NCI-H526 (cell line): ENCODE results near the gene ABCA5.

Experiments used
- DNase-seq, 2 experiments: peaks; one replicate each; lab custom pipeline; 2025; lab: John Stamatoyannopoulos, UW

ABCA5 gene

DNA sequence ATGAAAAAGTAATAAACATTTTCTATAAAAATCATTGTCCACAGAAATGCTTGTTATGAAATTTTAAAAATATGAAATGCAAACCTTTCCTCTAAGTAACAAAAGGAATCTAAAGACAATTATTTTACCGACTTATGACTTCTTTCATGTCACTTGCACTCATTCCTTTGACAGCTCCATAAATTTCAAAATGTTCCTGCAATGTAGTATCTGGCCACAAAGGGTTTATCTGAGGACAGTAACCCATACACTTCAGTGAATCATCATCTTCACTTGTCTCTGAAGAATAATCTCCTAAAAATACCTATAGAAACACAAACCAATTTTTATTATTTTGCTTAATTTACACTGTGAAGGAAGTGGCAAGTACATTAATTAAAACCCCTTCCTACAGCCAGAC, 72.7 kb downstream of the ABCA5 start:
- DNase-seq = no peak

- DNase-seq = no peak
Observed at GRCh38 chr17:69250641-69251040, 76.3 kb downstream of the ABCA5 start.

DNA sequence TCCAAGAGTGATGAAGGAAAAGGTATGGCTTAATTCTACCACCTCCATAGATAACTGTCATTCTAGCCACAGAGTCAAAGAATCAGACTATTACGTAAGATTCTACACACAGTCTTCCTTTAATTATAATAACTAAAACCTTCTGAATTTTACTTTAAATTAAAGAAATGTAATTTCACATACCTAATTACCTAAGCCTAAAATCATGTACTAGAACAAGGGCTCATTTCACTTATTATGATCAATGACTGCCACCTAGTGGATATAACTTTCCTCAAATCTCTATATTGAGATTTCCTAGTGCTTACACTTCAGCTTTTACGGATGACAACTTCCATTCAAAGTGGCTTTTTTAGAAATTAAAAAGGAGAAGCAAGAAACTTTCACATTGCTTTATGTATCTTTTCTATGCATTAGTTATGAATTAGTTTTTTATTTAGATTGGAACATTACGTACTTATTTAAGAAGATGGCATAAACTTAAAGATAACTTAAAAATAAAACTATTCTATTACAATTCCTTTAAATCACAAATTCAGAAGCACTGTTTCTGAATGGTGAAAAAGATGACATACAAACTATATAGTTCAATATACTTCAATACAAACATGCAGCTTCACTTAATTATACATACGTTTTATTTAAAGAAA, 80.1 kb downstream of the ABCA5 start:
- peak in 1 of 2 experiments; percentile 60 for DNase-seq

DNA sequence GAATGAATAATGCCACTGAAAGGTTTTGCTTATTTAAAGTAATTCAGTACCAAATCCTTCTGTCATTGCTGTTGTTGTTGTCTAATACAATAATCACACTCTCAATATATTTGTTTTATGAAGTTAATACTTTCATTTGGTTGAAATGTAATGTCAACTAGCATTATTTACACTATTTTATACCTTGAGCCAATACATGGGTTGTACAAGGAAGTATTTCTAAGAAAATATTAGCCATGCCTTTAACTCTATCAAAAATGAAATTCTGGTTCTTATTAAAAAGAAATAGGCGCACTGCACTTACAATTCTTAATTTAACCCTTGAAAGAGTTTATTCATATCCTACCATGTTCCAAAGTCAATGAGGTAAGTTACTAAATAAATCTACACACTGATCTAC, 80.7 kb downstream of the ABCA5 start:
- DNase-seq = no peak

DNA sequence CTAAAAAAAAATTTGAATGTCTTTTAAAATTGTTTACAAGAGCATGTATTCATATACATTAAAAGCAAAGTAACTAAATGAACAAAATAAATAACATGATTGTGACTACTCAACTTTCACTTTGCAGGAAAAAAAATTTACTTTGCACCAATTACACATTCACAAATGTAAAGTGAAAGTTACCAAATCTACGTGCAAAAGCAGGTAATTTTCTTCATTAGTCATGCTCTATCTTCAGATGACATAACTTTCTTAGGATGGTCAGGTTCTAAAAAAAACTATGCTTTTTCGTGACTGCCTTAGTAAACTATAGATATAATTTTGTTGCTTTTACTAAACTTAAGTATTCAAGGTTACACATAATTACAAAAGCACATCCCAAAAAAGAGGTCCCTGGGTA, 81.3 kb downstream of the ABCA5 start:
- DNase-seq = no peak

GRCh38 chr17:69239611-69240600, 87.0 kb downstream of the ABCA5 start:
- DNase-seq = no peak

GRCh38 chr17:69236946-69237345, 90.0 kb downstream of the ABCA5 start:
- no peak for DNase-seq

DNA sequence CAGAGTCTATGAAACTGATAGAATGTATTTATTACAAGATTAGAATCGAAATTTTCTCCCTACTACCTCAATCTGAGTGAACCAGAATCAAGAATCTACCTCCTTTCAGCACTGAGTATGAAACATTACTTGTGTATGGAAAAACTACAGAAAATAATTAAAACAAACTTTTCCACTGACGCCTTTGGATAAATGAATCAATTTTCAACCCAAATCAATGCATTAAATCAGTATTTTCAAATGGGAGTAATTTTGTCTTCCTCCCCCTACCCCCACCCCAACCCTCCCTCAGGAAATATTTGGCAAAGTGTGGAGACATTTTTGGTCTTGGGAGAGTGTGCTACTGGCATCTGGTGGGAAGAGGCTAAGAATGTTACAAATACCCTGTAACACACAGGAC, 90.5 kb downstream of the ABCA5 start:
- no peak for DNase-seq

GRCh38 chr17:69235338-69236058, 91.4 kb downstream of the ABCA5 start:
- DNase-seq = peak; percentile 40 to 83

- no peak for DNase-seq
Observed at GRCh38 chr17:69232650-69233049, 94.3 kb downstream of the ABCA5 start.

GRCh38 chr17:69231521-69231920, 95.4 kb downstream of the ABCA5 start:
- DNase-seq = no peak

DNA sequence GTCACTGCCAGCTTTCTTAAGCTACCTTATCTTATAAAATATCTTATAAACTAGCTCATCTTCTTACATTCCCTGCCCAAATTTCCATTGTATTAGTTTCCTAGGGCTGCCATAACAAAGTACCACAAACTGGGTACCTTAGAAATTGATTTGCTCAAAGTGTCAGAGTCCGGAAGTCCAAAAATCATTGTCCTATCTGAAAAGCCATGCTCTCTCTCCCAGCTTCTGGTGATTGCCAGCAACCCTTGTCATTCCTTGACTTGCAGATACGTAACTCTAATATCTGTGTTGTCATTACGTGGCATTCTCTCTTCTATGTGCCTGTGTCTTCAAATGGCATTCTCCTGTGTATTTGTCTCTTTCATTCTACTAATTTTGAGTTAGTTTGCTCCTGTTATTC, 96.0 kb downstream of the ABCA5 start:
- DNase-seq = no peak

DNA sequence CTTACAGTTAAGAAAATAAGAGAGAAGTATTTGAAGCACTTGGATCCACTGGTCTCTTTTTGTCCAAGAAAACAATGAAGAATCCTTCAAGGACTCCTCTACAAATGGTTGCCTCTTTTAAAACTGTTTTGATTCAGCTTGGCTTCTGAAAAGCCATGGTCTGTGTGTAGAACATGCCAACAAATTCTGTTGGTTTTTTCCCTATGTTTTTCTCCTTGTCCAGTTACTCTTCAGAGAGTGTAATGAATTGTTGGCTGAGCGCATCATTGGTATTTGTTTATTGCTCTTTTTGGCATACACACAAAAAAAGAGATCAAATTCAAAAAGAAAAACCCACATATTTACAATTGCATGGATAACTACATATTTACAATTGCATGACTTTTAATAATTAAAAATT, 98.4 kb downstream of the ABCA5 start, which contains the start of gene ABCA10:
ABCA10 (minus strand) TSS at position 249 of the 400 bp plus-strand sequence. CDS start 3,466 bp downstream, outside the sequence.
- no peak for DNase-seq

DNA sequence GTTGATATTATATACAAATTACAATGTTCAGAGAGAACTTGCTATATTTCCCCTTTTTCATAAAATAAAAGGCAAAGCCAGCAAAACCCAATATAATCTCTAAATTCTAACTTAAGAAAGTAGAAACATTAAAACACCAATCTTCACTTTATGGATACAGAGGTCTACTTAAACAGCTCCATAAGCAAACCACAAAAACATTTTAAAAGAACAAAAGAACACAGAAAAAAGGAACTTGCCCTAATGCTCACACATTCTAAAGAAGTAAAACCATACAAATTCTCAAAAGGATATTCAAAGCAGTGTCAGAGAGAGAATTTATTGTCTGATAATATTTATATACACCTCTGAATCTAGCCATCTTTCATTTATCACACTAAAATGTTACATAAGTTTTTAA, 98.9 kb downstream of the ABCA5 start:
- DNase-seq = no peak

DNA sequence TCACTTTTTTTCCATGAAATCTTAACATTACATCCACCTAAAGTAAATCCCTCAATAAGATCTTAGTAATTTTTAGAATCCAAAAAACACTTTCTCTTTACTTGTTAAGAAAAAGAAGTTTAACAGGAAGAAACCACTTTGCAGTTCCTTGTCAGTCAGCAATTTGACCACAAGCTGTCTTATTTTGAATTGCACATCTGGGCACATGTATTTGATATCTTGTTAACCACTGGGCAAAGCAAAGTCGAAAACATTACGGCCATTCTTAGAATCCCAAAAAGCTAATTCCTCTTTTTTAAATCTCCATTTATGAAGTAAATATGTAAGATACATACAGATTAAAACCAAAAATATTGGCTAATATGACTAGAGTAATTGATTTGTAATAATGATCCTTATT, 99.4 kb downstream of the ABCA5 start:
- no peak for DNase-seq

GRCh38 chr17:69223809-69224208, 103.1 kb downstream of the ABCA5 start:
- no peak for DNase-seq

DNA sequence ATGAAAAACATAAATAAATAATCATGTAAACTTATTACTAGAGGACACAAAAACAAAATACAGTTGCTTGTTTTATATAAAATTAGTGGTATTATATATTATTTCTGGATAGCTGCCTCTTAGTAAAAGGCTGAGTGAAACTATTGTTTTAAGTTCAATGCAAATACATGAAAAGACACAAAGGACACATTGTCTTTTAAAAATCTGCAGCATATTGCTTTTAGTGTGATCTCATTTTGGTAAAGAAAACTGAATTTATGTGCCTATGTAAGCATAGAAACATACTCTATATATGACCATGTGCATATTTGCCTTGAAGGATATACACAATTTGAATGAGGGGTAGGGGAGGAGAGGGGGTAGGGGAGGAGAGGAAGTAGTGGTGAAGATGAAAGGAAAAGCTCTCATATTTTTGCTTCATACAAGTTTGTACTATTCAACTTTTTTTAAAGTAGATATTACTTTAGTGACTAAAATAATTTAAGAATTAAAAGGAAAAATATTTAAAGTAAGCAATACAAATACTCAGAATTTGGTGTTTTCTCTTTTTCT, 104.2 kb downstream of the ABCA5 start:
- DNase-seq = no peak

DNA sequence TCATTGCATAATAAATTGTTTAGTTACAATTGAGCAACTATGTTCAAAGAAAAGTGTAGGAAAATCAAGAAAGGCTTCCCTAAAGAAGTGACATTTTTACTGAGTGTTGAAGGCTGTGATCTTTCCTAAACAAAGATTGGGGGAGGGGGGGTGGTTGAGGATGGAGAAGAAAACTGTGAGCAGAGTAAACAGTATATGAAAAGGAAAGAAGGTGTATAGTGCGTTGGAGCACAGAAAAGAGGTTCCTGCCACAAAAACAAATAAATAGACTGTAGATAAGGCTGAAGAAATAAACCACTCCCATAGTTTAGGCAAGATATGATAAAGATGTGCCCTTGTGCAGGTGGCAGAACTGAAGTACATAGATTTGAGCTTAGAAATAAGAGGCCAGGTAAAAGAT, 106.8 kb downstream of the ABCA5 start:
- no peak for DNase-seq

DNA sequence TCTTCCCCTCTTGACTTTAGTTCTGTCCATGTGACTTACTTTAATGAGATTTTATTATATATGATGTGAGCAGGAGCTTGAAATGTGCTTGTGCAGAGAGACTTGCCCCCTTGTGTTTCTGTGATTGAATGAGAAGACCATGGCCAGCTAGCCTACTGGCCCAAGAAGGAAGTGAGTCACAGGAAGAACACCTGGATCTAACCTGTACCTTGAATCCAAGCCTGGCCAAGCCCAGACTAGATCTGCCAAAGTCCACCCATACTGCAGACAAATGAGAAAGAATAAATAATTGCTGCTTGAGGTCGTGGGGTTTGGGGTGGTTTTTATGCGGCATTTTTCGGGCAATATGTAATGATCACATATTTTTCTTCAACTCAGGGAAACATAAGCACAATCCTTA, 107.9 kb downstream of the ABCA5 start:
- DNase-seq = no peak

DNA sequence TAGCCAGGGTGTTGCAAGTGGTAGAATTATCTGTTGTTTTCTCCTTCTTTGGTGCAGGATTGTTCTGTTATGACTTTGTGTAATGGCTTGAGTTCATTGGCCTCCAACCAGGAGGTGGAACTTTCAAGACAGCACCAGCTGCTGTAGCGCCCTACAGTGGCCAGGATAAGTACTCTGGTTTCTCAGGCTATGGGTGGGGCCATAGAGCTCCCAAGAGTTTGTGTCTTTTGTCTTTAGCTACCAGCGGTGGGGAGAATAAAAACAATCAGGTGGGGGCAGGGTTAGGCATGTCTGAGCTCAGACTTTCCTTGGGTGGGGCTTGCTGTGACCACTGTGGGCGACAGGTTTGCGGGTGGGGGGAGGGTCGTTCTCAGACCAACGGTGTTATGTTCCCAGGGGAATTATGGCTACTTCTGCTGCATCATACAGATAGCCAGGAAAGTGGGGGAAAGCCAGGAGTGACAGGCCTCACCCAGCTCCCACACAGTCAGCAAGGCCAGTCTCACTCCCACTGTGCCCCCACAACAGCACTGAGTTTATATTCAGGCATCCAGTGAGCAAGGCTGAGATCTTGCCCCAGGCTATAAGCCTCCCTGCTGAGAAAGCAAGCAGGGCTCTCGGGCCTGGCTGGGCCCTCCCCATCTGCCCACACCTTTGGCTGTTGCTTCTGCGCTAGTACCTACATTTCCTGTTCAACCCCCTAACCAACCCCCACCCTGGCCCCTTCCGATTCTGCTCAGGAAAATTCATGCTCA, 113.7 kb downstream of the ABCA5 start:
- DNase-seq = no peak

DNA sequence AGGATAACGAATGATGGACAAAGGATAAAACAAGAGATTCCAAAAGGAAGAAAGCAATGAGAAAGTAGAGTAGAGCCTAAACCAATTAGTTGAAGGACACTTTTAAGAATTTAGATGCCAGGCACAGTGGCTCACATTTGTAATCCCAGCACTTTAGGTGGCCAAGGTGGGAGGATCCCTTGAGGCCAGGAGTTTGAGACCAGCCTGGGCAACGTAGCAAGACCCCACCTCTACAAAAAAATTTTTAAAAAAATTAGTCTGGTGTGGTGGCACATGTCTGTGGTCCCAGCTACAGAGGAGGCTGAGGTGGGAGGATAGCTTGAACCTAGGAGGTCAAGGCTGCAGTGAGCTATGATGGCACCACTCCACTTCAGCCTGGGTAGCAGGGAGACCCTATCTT, 118.3 kb downstream of the ABCA5 start:
- DNase-seq = no peak
